SIG-M5 (cell line): ENCODE measurements around the gene HECW1.
"Not testable (repeated sequence)": the region's sequence is repeated elsewhere in the genome, so short reads cannot be mapped to it uniquely, and the experiment has no call there.

Experiments
- DNase-seq: peaks from one replicate; lab custom pipeline; 2025; lab: John Stamatoyannopoulos, UW

Gene HECW1

DNA sequence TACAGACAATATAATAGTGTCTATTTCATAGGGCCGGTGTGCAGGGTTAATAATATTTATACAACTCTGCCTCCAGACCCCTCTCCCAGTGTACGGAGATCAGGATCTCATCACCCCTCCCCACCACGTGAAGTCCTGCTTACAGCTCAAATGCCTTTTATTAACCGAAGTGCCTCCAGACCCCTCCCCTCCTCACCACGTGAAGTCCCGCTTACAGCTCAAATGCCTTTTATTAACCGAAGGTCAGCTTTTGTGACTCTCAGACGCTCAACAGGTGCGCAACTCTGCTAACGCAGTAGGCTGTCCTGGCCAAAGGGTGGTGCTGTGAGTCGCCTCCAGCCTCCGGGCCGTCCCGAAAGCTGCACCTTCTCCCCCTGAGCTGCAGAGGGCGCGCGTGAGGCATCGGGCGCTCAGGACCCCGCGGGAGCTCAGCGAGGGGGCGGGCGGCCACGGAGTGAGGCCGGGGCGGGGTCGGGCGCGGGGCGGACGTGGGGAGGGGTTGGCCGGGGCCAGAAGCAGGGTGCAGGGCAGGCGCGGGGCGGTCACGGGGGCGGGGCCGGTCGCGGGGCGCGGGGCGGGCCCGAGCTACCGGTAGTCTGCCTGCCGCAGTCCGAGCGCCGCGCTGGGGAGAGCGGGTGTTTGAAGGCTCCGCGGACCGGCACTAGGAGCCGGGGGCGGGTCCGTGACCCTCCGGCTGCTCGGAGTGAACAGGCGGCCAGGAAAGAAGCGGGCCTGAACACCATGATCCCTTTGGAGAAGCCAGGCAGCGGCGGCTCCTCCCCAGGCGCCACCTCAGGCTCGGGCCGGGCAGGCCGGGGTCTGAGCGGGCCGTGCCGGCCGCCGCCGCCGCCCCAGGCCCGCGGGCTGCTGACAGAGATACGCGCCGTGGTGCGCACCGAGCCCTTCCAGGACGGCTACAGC lies 470.3 kb downstream of the HECW1 start, which contains the start of gene STK17A:
TSS of gene STK17A (plus strand) at position 606 of the 921 bp plus-strand sequence. CDS start at position 742, 136 bp downstream.
- peak; percentile 7 for DNase-seq

GRCh38 chr7:43583424-43584194 lies 471.2 kb downstream of the HECW1 start:
- DNase-seq = no peak

GRCh38 chr7:43584195-43584586 lies 471.7 kb downstream of the HECW1 start:
- peak; percentile 42 for DNase-seq

DNA sequence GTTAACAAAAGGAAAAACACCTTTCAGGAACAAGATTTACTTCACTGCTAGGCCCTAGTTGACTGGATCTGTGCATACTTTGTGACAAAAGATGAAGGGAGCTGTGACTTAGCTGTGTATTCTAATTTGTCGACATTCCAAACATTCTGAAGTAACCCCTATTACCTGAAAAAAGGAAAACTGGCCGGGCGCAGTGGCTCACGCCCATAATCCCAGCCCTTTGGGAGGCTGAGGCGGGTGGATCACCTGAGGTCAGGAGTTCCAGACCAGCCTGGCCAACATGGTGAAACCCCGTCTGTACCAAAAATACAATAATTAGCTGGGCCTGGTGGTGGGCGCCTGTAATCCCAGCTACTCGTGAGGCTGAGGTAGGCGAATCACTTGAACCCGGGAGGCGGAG lies 472.3 kb downstream of the HECW1 start:
- not testable (repeated sequence) for DNase-seq

GRCh38 chr7:43585562-43585961 lies 473.1 kb downstream of the HECW1 start:
- peak; percentile 33 for DNase-seq

DNA sequence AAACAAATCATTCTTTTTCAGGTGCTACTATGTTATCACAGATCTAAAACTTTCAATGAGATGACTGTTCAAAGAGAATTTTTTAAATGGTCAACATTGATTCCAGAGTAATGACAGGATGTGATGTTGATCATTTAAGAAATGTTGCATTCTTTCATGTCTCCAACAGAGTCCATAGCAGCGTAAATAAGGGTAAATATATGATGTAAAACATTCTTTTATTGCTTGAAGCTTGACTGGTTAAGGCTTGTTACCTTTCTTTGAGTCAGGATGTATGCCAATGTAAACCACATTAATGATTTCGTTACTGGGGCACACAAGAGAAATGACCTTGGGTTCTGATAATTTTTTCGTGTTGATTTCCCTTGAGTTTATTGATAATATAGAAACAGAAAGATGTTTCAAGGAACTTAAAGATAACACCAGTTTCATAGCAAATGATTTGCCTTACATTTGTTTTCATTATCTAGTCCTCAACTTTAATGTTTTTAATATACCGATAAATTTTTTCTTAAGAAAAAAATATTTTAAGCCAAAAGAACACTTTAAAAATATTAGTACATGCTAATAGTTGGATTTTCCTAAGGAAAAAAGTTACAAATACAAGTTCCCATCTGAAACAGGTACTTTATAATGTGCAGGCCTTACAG lies 473.9 kb downstream of the HECW1 start:
- no peak for DNase-seq

DNA sequence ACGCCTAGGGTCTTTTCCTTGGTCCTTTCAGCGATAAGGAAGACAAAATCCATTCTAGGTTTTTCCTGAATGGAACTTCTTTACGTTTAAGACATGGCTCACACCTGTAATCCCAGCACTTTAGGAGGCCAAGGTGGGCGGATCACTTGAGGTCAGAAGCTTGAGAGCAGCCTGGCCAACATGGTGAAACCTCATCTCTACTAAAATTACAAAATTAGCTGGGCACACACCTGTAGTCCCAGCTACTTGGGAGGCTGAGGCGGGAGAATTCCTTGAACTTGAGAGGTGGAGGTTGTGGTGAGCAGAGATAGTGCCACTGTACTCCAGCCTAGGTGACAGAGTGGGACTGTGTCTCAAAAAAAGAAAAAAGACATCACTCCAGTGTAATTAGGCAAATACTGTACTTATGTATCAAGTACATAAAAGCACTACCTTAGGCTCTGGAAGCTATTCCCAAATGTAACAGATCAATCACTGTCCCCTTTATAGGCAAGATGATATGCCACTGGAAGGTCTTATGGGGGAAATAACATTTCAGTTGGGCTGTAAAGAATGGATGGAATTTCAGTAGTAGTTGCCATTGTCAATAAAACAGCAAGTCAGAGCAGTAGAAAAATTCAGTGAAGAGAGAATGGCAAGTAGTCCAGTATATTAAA lies 476.2 kb downstream of the HECW1 start:
- no peak for DNase-seq

- no peak for DNase-seq
Observed at GRCh38 chr7:43589133-43589478, 476.7 kb downstream of the HECW1 start.

DNA sequence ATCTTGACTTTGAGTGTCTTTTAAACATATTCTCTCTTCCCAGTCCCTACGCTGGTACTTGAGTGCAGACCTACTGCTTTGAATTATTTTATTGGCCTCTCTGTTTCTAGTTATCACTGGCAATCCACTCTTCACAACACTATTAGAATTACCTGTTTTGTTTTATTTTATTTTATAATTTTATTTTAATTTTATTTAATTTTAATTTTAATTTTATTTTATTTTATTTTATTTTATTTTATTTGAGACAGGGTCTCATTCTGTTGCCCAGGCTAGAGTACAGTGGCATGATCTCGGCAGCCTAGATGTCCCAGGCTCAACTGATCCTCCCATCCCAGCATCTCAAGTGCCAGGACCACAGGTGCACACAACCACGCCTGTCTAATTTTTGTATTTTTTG lies 477.3 kb downstream of the HECW1 start:
- DNase-seq = no peak

GRCh38 chr7:43590862-43591557 lies 478.6 kb downstream of the HECW1 start:
- no peak for DNase-seq

DNA sequence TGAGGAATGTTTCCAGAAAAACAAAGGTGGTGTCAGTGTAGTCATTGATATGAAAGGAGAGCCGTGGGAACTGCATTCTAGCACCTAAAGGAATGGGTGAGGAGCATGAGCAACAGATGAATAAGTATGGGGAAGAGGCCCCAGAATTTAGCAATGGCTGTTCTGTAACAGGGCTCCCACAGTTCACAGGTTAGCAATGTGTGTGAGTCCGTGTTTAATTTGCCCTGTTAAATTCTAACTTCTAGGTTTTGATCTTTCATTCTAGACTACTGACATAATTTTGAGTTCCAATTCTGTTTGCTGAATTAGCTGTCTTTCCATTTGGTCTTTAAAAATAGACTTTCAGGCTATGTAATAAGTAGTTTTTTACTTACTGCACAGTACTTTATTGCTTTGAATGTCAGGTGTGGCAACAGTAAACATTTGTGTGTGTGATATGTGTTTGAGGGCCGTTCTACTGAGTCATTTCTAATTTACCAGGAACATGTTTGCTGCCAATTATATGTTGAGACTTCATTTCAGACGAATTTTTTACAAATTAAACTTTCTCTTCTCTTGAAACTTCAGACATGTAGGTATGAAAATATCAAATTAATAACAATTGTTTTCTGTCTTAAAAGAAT lies 479.2 kb downstream of the HECW1 start:
- DNase-seq = no peak

- no peak for DNase-seq
Observed at GRCh38 chr7:43592326-43592725, 479.9 kb downstream of the HECW1 start.

DNA sequence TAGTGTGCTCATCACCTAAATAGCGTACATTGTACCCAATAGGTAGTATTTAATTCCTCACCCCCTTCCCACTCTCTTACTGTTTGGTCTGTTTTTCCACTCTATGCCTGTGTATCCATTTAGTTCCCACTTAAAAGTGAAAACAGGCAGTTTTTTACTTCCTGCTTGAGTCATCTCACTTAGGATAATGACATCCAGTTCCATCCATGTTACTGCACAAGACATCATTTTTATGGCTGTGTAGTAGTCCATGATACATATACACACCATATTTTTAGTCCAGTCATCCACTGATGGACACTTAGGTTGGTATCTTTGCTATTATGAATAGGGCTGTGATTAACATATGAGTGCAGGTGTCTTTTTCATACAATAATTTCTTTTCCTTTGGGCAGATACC lies 480.6 kb downstream of the HECW1 start:
- DNase-seq = no peak

DNA sequence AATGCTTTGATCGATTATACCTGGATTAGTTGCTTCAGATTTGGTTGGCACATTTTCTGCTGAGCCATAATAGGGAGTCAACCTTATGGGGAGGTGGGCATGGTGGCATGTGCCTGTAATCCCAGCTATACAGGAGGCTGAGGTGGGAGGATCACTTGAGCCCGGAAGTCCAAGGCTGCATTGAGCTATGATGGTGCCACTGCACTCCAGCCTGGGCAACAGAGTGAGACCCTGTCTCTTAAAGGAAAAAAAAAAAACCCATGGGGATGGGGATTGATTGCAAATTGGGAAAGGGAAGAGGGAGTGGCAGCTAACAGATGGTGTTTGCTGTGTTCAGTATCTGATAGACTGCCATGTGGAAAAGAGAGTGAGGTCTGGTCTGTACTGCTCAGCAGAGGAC lies 481.6 kb downstream of the HECW1 start:
- no peak for DNase-seq

- not testable (repeated sequence) for DNase-seq
Observed at GRCh38 chr7:43596426-43596825, 484.0 kb downstream of the HECW1 start.

GRCh38 chr7:43600056-43600455 lies 487.6 kb downstream of the HECW1 start:
- no peak for DNase-seq

DNA sequence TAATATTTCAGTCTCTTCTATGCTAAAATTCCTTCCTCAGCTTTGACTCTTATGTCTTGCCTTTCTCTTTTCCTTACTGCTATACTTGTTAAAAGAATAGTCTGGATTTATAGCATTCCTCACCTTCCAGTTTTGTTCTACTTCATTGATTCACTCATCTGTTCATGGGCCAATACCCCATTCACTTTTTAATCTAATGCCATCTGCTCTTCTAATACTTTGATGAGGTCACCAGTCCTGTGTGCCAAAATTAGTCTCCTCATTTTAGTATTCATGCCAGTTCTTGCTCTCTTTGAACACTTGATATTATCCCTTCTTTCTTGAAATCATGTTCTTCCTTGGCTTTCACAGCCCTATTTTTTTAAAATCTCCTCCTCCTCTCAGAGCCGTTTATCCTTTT lies 489.8 kb downstream of the HECW1 start:
- no peak for DNase-seq

- DNase-seq = no peak
Observed at GRCh38 chr7:43604251-43604650, 491.8 kb downstream of the HECW1 start.

DNA sequence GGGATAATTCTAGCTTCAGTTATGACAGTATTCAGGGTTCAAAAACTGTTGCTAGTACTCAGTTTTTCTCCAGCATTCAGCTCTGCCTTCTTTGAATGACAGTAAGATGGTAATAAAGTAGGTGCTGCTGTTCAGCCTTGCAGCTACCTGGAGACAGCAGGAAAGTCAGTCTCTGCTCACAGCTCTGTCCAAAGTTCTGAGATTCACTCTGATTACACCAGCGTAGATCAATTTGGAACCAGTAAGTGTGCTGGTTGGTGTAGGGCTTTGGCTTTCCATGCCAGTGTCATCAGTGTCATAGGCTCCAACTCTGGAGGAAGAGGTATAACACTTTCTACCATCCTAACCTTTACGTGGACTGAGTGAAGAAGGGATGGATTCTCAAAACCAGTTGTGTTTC lies 496.6 kb downstream of the HECW1 start:
- no peak for DNase-seq

DNA sequence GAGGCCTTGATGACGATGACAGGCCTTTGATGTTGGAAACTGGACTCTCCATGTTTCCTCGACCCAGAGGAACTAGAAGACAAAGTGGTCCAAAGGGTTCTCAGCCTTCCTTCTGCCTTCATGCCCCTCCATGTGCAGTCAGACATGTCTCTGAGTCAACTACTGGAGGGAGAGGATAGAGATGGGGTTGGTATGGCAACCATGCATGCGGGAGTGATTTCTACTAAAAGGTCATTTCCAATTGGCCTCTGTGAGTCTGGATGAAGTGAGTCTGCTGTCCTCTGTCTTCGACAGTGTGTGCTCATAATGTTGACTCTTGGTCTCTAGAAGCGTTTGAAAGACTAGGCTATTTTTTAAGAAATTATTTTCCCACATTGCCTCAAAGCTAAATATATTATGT lies 499.7 kb downstream of the HECW1 start:
- no peak for DNase-seq
